ENCODE measurements around the gene LGI4.

LGI4 gene

GRCh38 chr19:35179830-35180229 is 45.0 kb upstream of the LGI4 start:
- H3K27me3 ChIP-seq (ENCODE audit: insufficient read depth, low read length), result no peaks in the 10 kb centered on the region
- H3F3A ChIP-seq (ENCODE audit: insufficient read depth, low read length), result no peaks in the 10 kb centered on the region
- no peaks in the 10 kb centered on the region for H3K9me2 ChIP-seq (ENCODE audit: low read depth, low read length)
- no peaks in the 10 kb centered on the region for H4K20me1 ChIP-seq (ENCODE audit: insufficient read depth, low read length)
- no peaks in the 10 kb centered on the region for H3K36me3 ChIP-seq (ENCODE audit: insufficient read depth, low read length)
- H3K9ac ChIP-seq (ENCODE audit: low read length), result no peak overlapping the region
- no peaks in the 10 kb centered on the region for H3K79me2 ChIP-seq (ENCODE audit: insufficient read depth, low read length)
- no peak overlapping the region for H3K4me3 ChIP-seq (ENCODE audit: low read depth, low read length, poor library complexity, severe bottlenecking)
- H3K9me3 ChIP-seq (ENCODE audit: low read length), result peaks cover 7% of the 10 kb centered on the region; the same call in 1 of the 2 replicates
- H3K27ac ChIP-seq (ENCODE audit: low read depth, low read length, poor library complexity, severe bottlenecking), result no peak overlapping the region
- TF ChIP-seq, protein P1, sequence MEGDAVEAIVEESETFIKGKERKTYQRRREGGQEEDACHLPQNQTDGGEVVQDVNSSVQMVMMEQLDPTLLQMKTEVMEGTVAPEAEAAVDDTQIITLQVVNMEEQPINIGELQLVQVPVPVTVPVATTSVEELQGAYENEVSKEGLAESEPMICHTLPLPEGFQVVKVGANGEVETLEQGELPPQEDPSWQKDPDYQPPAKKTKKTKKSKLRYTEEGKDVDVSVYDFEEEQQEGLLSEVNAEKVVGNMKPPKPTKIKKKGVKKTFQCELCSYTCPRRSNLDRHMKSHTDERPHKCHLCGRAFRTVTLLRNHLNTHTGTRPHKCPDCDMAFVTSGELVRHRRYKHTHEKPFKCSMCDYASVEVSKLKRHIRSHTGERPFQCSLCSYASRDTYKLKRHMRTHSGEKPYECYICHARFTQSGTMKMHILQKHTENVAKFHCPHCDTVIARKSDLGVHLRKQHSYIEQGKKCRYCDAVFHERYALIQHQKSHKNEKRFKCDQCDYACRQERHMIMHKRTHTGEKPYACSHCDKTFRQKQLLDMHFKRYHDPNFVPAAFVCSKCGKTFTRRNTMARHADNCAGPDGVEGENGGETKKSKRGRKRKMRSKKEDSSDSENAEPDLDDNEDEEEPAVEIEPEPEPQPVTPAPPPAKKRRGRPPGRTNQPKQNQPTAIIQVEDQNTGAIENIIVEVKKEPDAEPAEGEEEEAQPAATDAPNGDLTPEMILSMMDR (IDR thresholded peaks at IDR 0.05; ENCODE audit: low read length), result no peak
- TF ChIP-seq EZH2 (IDR thresholded peaks at IDR 0.05; ENCODE audit: borderline replicate concordance, low read length), result no peak
- H2AFZ ChIP-seq (ENCODE audit: low read length), result no peak overlapping the region
- no peaks in the 10 kb centered on the region for H3K4me1 ChIP-seq (ENCODE audit: insufficient read depth, low read length, severe bottlenecking)
- H3K4me2 ChIP-seq (ENCODE audit: low read length), result no peak overlapping the region

- Histone ChIP-seq H3K9me3 (ENCODE audit: low read length) (peaks cover 7% of the 10 kb centered on the region; the same call in 1 of the 2 replicates), H3K36me3 (ENCODE audit: insufficient read depth, low read length) (no peaks in the 10 kb centered on the region), H3K4me3 (ENCODE audit: low read depth, low read length, poor library complexity, severe bottlenecking) (no peak overlapping the region), H3K27me3 (ENCODE audit: insufficient read depth, low read length) (no peaks in the 10 kb centered on the region), H4K20me1 (ENCODE audit: insufficient read depth, low read length) (no peaks in the 10 kb centered on the region), H3K4me1 (ENCODE audit: insufficient read depth, low read length, severe bottlenecking) (no peaks in the 10 kb centered on the region), H3F3A (ENCODE audit: insufficient read depth, low read length) (no peaks in the 10 kb centered on the region), H3K79me2 (ENCODE audit: insufficient read depth, low read length) (no peaks in the 10 kb centered on the region), H2AFZ (ENCODE audit: low read length) (no peak overlapping the region), H3K4me2 (ENCODE audit: low read length) (no peak overlapping the region), H3K9me2 (ENCODE audit: low read depth, low read length) (no peaks in the 10 kb centered on the region), H3K9ac (ENCODE audit: low read length) (no peak overlapping the region), H3K27ac (ENCODE audit: low read depth, low read length, poor library complexity, severe bottlenecking) (no peak overlapping the region)
- TF ChIP-seq, protein P1 (IDR thresholded peaks at IDR 0.05; ENCODE audit: low read length), result no peak
- TF ChIP-seq EZH2 (IDR thresholded peaks at IDR 0.05; ENCODE audit: borderline replicate concordance, low read length), result no peak
These were observed 43.8 kb upstream of the LGI4 start for GRCh38 chr19:35178701-35179100.

DNA sequence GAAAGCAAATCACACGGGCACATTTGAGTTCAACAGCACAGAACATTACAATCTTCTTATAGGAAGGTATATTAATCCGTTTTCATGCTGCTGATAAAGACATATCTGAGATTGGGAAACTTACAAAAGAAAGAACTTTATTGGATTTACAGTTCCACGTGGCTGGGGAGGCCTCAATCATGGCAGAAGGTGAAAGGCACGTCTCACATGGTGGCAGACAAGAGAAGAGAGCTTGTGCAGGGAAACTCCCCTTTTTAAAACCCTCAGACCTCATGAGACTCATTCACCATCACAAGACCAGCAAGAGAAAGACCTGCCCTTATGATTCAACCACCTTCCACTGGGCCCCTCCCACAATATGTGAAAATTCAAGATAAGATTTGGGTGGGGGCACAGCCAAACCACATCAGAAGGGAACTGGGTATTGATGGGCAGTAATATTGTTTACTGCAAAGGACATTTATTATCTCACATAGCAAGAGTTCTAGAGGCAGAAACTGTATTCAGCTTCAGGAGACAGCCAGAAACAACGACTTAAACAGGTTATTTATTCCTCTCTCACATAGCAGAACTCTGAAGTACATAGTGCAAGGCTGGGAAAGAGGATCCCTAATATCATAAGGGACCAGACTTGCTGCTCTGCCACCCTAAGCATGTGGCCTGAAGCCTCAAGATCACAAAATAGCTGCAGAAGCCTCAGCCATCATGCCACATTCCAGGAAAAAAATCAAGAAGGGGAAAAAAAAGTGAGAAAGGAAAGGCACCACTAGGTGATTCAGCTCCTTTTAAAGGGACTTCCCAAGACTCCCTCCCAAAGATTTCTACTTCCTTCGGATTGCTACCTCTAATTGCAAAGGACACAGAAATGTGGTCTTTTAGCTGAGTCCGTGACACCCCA is 42.8 kb upstream of the LGI4 start:
- no peaks in the 10 kb centered on the region for H3F3A ChIP-seq (ENCODE audit: insufficient read depth, low read length)
- peaks cover 3% of the 10 kb centered on the region for H3K36me3 ChIP-seq (ENCODE audit: insufficient read depth, low read length)
- no peaks in the 10 kb centered on the region for H3K79me2 ChIP-seq (ENCODE audit: insufficient read depth, low read length)
- no peaks in the 10 kb centered on the region for H4K20me1 ChIP-seq (ENCODE audit: insufficient read depth, low read length)
- TF ChIP-seq, protein P1 (IDR thresholded peaks at IDR 0.05; ENCODE audit: low read length), result no peak
- no peak for TF ChIP-seq EZH2 (IDR thresholded peaks at IDR 0.05; ENCODE audit: borderline replicate concordance, low read length)
- no peaks in the 10 kb centered on the region for H3K27me3 ChIP-seq (ENCODE audit: insufficient read depth, low read length)
- H3K9me3 ChIP-seq (ENCODE audit: low read length), result peaks cover 7% of the 10 kb centered on the region; the same call in 1 of the 2 replicates
- H3K4me3 ChIP-seq (ENCODE audit: low read depth, low read length, poor library complexity, severe bottlenecking), result no peak overlapping the region
- no peak overlapping the region for H2AFZ ChIP-seq (ENCODE audit: low read length)
- H3K9me2 ChIP-seq (ENCODE audit: low read depth, low read length), result no peaks in the 10 kb centered on the region
- no peak overlapping the region for H3K4me2 ChIP-seq (ENCODE audit: low read length)
- no peaks in the 10 kb centered on the region for H3K4me1 ChIP-seq (ENCODE audit: insufficient read depth, low read length, severe bottlenecking)
- no peak overlapping the region for H3K9ac ChIP-seq (ENCODE audit: low read length)
- no peak overlapping the region for H3K27ac ChIP-seq (ENCODE audit: low read depth, low read length, poor library complexity, severe bottlenecking)
